ENCODE data around the gene TMEM132E.

The TMEM132E gene

GRCh38 chr17:34601416-34601815 is 22.0 kb downstream of the TMEM132E start:
- DNase-seq (ENCODE audit: low read depth): no peak

- no peak for DNase-seq (ENCODE audit: low read depth)
Observed at GRCh38 chr17:34603974-34604373, 24.6 kb downstream of the TMEM132E start.

- no peak for DNase-seq (ENCODE audit: low read depth)
Observed at GRCh38 chr17:34606763-34607162, 27.4 kb downstream of the TMEM132E start.

- DNase-seq (ENCODE audit: low read depth): no peak
Observed at GRCh38 chr17:34607917-34608316, 28.5 kb downstream of the TMEM132E start.

- no peak for DNase-seq (ENCODE audit: low read depth)
Observed at GRCh38 chr17:34609210-34609609, 29.8 kb downstream of the TMEM132E start.

- no peak for DNase-seq (ENCODE audit: low read depth)
Observed at GRCh38 chr17:34610039-34610438, 30.7 kb downstream of the TMEM132E start.

- DNase-seq (ENCODE audit: low read depth): no peak
Observed at GRCh38 chr17:34610506-34610905, 31.1 kb downstream of the TMEM132E start.

GRCh38 chr17:34613064-34614019 is 34.0 kb downstream of the TMEM132E start:
- DNase-seq (ENCODE audit: low read depth): no peak

GRCh38 chr17:34614698-34615097 is 35.3 kb downstream of the TMEM132E start:
- DNase-seq (ENCODE audit: low read depth): no peak

- no peak for DNase-seq (ENCODE audit: low read depth)
Observed at GRCh38 chr17:34615326-34615725, 35.9 kb downstream of the TMEM132E start.

GRCh38 chr17:34616148-34616547 is 36.8 kb downstream of the TMEM132E start:
- no peak for DNase-seq (ENCODE audit: low read depth)

GRCh38 chr17:34617398-34617797 is 38.0 kb downstream of the TMEM132E start:
- DNase-seq (ENCODE audit: low read depth): no peak

- no peak for DNase-seq (ENCODE audit: low read depth)
Observed at GRCh38 chr17:34619687-34620217, 40.4 kb downstream of the TMEM132E start.

GRCh38 chr17:34620458-34620857 is 41.1 kb downstream of the TMEM132E start:
- DNase-seq (ENCODE audit: low read depth): no peak

GRCh38 chr17:34622862-34623623 is 43.7 kb downstream of the TMEM132E start:
- DNase-seq (ENCODE audit: low read depth): no peak

- DNase-seq (ENCODE audit: low read depth): no peak
Observed at GRCh38 chr17:34623856-34624766, 44.7 kb downstream of the TMEM132E start.

GRCh38 chr17:34624767-34625383 is 45.5 kb downstream of the TMEM132E start:
- no peak for DNase-seq (ENCODE audit: low read depth)

GRCh38 chr17:34626121-34626681 is 46.8 kb downstream of the TMEM132E start:
- no peak for DNase-seq (ENCODE audit: low read depth)

GRCh38 chr17:34628879-34629278 is 49.5 kb downstream of the TMEM132E start:
- no peak for DNase-seq (ENCODE audit: low read depth)

- no peak for DNase-seq (ENCODE audit: low read depth)
Observed at GRCh38 chr17:34633351-34633750, 54.0 kb downstream of the TMEM132E start.

- no peak for DNase-seq (ENCODE audit: low read depth)
Observed at GRCh38 chr17:34633760-34634159, 54.4 kb downstream of the TMEM132E start.
